Keratinocyte (primary cell): ENCODE results near the gene SCP2D1. TPM values are rescaled to one million over a fixed set of nuclear protein-coding genes. Genes with fewer than 3 reads are reported as not detected.

Experiments
- DNase-seq: peaks from one replicate; pipeline ENCODE4 v3.0.0-alpha.2; 2011; ENCODE audit warnings: low read depth, missing footprints, low spot score
- FAIRE-seq: peaks from 2 replicates; lab custom pipeline; 2011; peaks lifted over from hg19 to GRCh38; lab: Jason Lieb, UNC
- H2AFZ ChIP-seq: 2 replicates; pipeline ENCODE4 v1.6.0; 2012; ENCODE audit warnings: low read length, control low read depth, inconsistent platforms; ENCODE audit not compliant: control insufficient read depth
- H3K27ac ChIP-seq: 2 replicates; pipeline ENCODE4 v1.5.1; 2011; ENCODE audit warnings: low read length; ENCODE audit not compliant: control insufficient read depth, insufficient read depth
- H3K27me3 ChIP-seq: 3 replicates; pipeline ENCODE4 v1.6.0; 2011; ENCODE audit warnings: low read length; ENCODE audit not compliant: control insufficient read depth, insufficient read depth; ENCODE audit errors: extremely low read depth
- H3K36me3 ChIP-seq, 2 experiments: 2 replicates in 1 of 2; 3 replicates in 1 of 2; pipeline ENCODE4 v1.5.1; 2011; ENCODE audit warnings: low read length in 2 of 2, mild to moderate bottlenecking in 1 of 2; ENCODE audit not compliant: control insufficient read depth in 2 of 2, insufficient read depth in 2 of 2; ENCODE audit errors: extremely low read depth in 1 of 2
- H3K4me1 ChIP-seq: 3 replicates; pipeline ENCODE4 v1.5.1; 2011; ENCODE audit warnings: low read length; ENCODE audit not compliant: control insufficient read depth, insufficient read depth; ENCODE audit errors: extremely low read depth
- H3K4me2 ChIP-seq: 3 replicates; pipeline ENCODE4 v1.6.0; 2011; ENCODE audit warnings: low read depth, low read length; ENCODE audit not compliant: control insufficient read depth, insufficient read depth; ENCODE audit errors: extremely low read depth
- H3K4me3 ChIP-seq, 3 experiments: fragments of 200-600 bp in 1 of 3; sonication (generic) in 1 of 3; 2 replicates in 2 of 3; 3 replicates in 1 of 3; pipeline ENCODE4 v1.5.1; 2011 to 2016; ENCODE audit warnings: low read length in 3 of 3, mild to moderate bottlenecking in 3 of 3, control low read depth in 2 of 3, inconsistent platforms in 1 of 3, low read depth in 1 of 3, mixed read lengths in 1 of 3, mixed run types in 1 of 3, moderate library complexity in 1 of 3; ENCODE audit not compliant: control insufficient read depth in 2 of 3, insufficient read depth in 2 of 3; ENCODE audit errors: extremely low read depth in 1 of 3
- H3K79me2 ChIP-seq: 2 replicates; pipeline ENCODE4 v1.6.0; 2012; ENCODE audit warnings: low read length; ENCODE audit not compliant: control insufficient read depth, insufficient read depth
- H3K9ac ChIP-seq: 3 replicates; pipeline ENCODE4 v1.6.0; 2011; ENCODE audit warnings: low read length; ENCODE audit not compliant: control insufficient read depth, insufficient read depth; ENCODE audit errors: extremely low read depth
- H3K9me1 ChIP-seq: 3 replicates; pipeline ENCODE4 v1.6.0; 2011; ENCODE audit warnings: low read length; ENCODE audit not compliant: control insufficient read depth, insufficient read depth; ENCODE audit errors: extremely low read depth
- H3K9me3 ChIP-seq: 2 replicates; pipeline ENCODE4 v1.5.1; 2012; ENCODE audit warnings: low read depth, low read length; ENCODE audit not compliant: control insufficient read depth
- H4K20me1 ChIP-seq: 3 replicates; pipeline ENCODE4 v1.6.0; 2011; ENCODE audit warnings: low read length; ENCODE audit not compliant: control insufficient read depth, insufficient read depth; ENCODE audit errors: extremely low read depth
- EZH2 ChIP-seq: IDR thresholded peaks from one replicate; pipeline ENCODE4 v1.6.1; 2012; ENCODE audit warnings: inconsistent platforms, mild to moderate bottlenecking, low read length, moderate library complexity
- dilution Hi-C: fragments of 300-500 bp; cut with MboI; formaldehyde crosslinking; loops from one replicate; pipeline ENCODE4 v1.7.0; 2020; ENCODE audit warnings: low sequenced_read_pairs; ENCODE audit not compliant: extremely low pct_ligation_motif_present
- polyA plus RNA-seq, 5 experiments: library from polyadenylated mRNA; depleted of rRNA in 3 of 5; stranded (reverse) in 3 of 5; stranded (forward) in 1 of 5; unstranded in 1 of 5; fragments of >200 nt; gene quantifications; 1 replicate in 1 of 5; 2 replicates in 3 of 5; 3 replicates in 1 of 5; pipeline versions ENCODE4 v1.2.1 to v1.2.3, GENCODE V29; 2011 to 2012; ENCODE audit warnings: missing spikeins in 2 of 5, low read depth in 1 of 5, low replicate concordance in 1 of 5
- TF ChIP-seq, protein P1 (sequence below), 3 experiments: IDR thresholded peaks in 1 of 3; conservative IDR thresholded peaks in 1 of 3; optimal IDR thresholded peaks in 1 of 3; 2 replicates in 2 of 3; 3 replicates in 1 of 3; pipeline versions ENCODE3 to v1.5.1; 2011; ENCODE audit warnings: low read length in 3 of 3, mild to moderate bottlenecking in 3 of 3, moderate library complexity in 2 of 3, control low read depth in 1 of 3, inconsistent platforms in 1 of 3; ENCODE audit not compliant: insufficient read depth in 2 of 3; ENCODE audit errors: extremely low read depth in 1 of 3

SCP2D1 gene
- polyA plus RNA-seq, 1 donor (not counting 4 experiments of a cell fraction or from before 2014, with no cell fraction given), result not detected

DNA sequence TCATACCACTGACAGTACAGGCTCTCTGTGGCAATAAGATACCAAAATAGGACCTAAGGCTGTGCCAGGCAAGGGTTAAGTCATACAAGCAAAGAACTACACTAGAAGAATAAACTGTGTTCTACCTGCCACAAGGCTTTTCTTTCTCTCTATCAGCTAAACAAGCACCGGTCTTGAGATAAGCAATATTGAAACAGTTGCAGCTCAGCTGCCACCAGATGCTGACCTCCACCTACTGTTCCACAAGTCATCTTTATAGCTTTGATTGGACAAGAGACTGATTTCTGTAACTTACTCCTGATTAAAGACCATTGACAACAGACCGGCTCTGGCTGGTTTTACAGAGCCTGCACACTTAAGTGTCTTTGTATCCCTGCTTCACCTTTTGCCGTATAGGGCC, 24.1 kb downstream of the SCP2D1 start:
- Histone ChIP-seq H3K9me3 (no peaks in the 10 kb centered on the region), H3K4me3 (no peak overlapping the region), H3K79me2 (no peaks in the 10 kb centered on the region), H3K9me1 (no peaks in the 10 kb centered on the region), H3K36me3 (no peaks in the 10 kb centered on the region), H3K9ac (no peak overlapping the region), H3K27ac (no peak overlapping the region), H3K4me1 (no peaks in the 10 kb centered on the region), H4K20me1 (no peaks in the 10 kb centered on the region), H3K27me3 (no peaks in the 10 kb centered on the region), H2AFZ (no peak overlapping the region), H3K4me2 (no peak overlapping the region)
- TF ChIP-seq, protein P1, sequence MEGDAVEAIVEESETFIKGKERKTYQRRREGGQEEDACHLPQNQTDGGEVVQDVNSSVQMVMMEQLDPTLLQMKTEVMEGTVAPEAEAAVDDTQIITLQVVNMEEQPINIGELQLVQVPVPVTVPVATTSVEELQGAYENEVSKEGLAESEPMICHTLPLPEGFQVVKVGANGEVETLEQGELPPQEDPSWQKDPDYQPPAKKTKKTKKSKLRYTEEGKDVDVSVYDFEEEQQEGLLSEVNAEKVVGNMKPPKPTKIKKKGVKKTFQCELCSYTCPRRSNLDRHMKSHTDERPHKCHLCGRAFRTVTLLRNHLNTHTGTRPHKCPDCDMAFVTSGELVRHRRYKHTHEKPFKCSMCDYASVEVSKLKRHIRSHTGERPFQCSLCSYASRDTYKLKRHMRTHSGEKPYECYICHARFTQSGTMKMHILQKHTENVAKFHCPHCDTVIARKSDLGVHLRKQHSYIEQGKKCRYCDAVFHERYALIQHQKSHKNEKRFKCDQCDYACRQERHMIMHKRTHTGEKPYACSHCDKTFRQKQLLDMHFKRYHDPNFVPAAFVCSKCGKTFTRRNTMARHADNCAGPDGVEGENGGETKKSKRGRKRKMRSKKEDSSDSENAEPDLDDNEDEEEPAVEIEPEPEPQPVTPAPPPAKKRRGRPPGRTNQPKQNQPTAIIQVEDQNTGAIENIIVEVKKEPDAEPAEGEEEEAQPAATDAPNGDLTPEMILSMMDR (optimal IDR thresholded peaks at IDR 0.05 in 1 of 3, IDR thresholded peaks at IDR 0.05 in 1 of 3, conservative IDR thresholded peaks at IDR 0.05 in 1 of 3; ENCODE audit: extremely low read depth in 1 of 3, insufficient read depth in 2 of 3, low read length in 3 of 3), result no peak
- TF ChIP-seq EZH2, result no peak
- no peak for FAIRE-seq
- no peak for DNase-seq
- dilution Hi-C loops, result loop anchor here (10.0 kb wide), 1 partner anchor 57 kb away; no protein-coding TSS in a partner anchor

DNA sequence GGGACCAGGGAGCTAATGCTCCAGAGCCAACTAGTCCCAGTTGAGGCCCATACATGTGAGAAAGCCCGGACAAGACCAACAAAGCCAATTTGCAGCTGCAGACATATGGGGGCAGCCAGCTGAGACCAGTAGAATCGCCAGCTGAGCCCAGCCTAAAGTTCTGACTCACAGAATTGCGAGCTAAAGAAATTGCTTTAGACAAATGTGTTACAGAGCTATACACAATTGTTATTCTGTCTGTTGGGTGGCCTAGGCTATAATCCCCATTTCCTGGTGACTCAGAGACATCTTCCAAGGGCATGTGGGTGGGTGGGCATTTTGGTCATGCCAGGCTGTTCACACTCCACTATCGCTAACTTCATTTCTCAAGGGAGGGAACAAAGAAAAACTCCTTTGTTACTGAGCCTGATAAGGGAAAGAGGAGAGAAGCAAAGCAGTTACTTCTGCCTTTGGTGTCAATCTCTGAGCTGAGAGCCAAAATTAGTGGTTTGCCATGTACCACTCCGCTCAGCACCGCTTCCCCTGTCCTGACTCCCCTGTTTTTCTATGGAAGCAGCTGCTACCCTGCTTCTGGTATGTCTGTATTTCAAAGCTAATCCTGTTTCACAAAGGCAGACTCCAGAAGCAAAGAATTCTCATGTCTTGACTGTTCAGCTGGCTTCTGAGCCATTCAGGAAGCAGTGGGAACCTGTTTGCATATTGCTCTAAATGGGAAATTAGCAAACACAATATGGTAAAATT, 26.1 kb downstream of the SCP2D1 start:
- no peaks in the 10 kb centered on the region for H3K9me3 ChIP-seq
- no peaks in the 10 kb centered on the region for H4K20me1 ChIP-seq
- FAIRE-seq (no peak), DNase-seq (no peak)
- H3K27ac ChIP-seq, result no peak overlapping the region
- no peak overlapping the region for H3K9ac ChIP-seq
- H3K27me3 ChIP-seq, result no peaks in the 10 kb centered on the region
- H3K9me1 ChIP-seq, result no peaks in the 10 kb centered on the region
- no peaks in the 10 kb centered on the region for H3K36me3 ChIP-seq
- no peak overlapping the region for H3K4me3 ChIP-seq
- no peak overlapping the region for H2AFZ ChIP-seq
- TF ChIP-seq EZH2, result no peak
- TF ChIP-seq, protein P1 (optimal IDR thresholded peaks at IDR 0.05 in 1 of 3, IDR thresholded peaks at IDR 0.05 in 1 of 3, conservative IDR thresholded peaks at IDR 0.05 in 1 of 3; ENCODE audit: extremely low read depth in 1 of 3, insufficient read depth in 2 of 3, low read length in 3 of 3), result no peak
- H3K4me2 ChIP-seq, result no peak overlapping the region
- no peaks in the 10 kb centered on the region for H3K4me1 ChIP-seq
- no peaks in the 10 kb centered on the region for H3K79me2 ChIP-seq
- dilution Hi-C loops, result loop anchor here (10.0 kb wide), 1 partner anchor 55 kb away; no protein-coding TSS in a partner anchor
